IMR-90 (cell line): ENCODE measurements around the gene CLDN14. TPM values are rescaled to one million over a fixed set of nuclear protein-coding genes. Genes with fewer than 3 reads are reported as not detected.

Source experiments
- ATAC-seq: fragments of 200-7000 bp; cut with Tn5 transposase; 2 replicates; pipeline ENCODE4 v1.9.1; 2020; ENCODE audit warnings: low read depth, mild to moderate bottlenecking, moderate library complexity
- BruUV-seq: library from RNA; stranded (reverse); fragments of 400-500 nt; replicated peaks from 2 replicates; lab custom pipeline; 2021; lab: Mats Ljungman, UMichigan
- CTCF ChIA-PET: fragments of 300-600 bp; formaldehyde crosslinking; extraction: SDS; loops from one replicate; lab custom pipeline; 2021; ENCODE audit warnings: antibody characterized with exemption; lab: Yijun Ruan, JAX
- POLR2A ChIA-PET: fragments of 300-600 bp; sonication (Branson Sonifier 250); formaldehyde crosslinking; loops from one replicate; lab custom pipeline; 2022; ENCODE audit warnings: antibody characterized with exemption; ENCODE audit not compliant: unreplicated experiment; lab: Charles Lee
- DNase-seq: peaks from one replicate; pipeline ENCODE4 v3.0.0; 2013
- H2AFZ ChIP-seq: replicated peaks from 2 replicates; pipeline ENCODE3; 2013; ENCODE audit warnings: low read length, mild to moderate bottlenecking; ENCODE audit not compliant: poor library complexity
- H2AK5ac ChIP-seq: 2 replicates; pipeline ENCODE4 v1.6.1; 2013; ENCODE audit warnings: low read depth, low read length, inconsistent platforms
- H2AK9ac ChIP-seq: replicated peaks from 2 replicates; pipeline ENCODE3; 2013; ENCODE audit warnings: mild to moderate bottlenecking, low read depth, low read length, moderate library complexity; ENCODE audit not compliant: poor library complexity
- H2BK120ac ChIP-seq: 2 replicates; pipeline ENCODE4 v1.6.1; 2013; ENCODE audit warnings: low read depth, low read length, inconsistent platforms
- H2BK15ac ChIP-seq: 3 replicates; pipeline ENCODE4 v1.6.1; 2013; ENCODE audit warnings: low read depth, low read length, inconsistent platforms
- H2BK20ac ChIP-seq: 2 replicates; pipeline ENCODE4 v1.6.1; 2013; ENCODE audit warnings: low read depth, mild to moderate bottlenecking, inconsistent platforms, low read length, moderate library complexity
- H2BK5ac ChIP-seq: 2 replicates; pipeline ENCODE4 v1.6.1; 2013; ENCODE audit warnings: mild to moderate bottlenecking, low read depth, low read length, inconsistent platforms; ENCODE audit not compliant: poor library complexity, severe bottlenecking
- H3K14ac ChIP-seq: replicated peaks from 2 replicates; pipeline ENCODE4 v1.6.1; 2013; ENCODE audit warnings: low read depth, low read length, inconsistent platforms
- H3K18ac ChIP-seq: 2 replicates; pipeline ENCODE4 v1.6.1; 2013; ENCODE audit warnings: low read depth, low read length, control low read depth
- H3K23ac ChIP-seq: 2 replicates; pipeline ENCODE4 v1.6.1; 2013; ENCODE audit warnings: low read depth, low read length, inconsistent platforms
- H3K27ac ChIP-seq: 2 replicates; pipeline ENCODE4 v1.5.1; 2013; ENCODE audit warnings: mild to moderate bottlenecking, control low read depth, low read length; ENCODE audit not compliant: insufficient read depth
- H3K27me3 ChIP-seq: 2 replicates; pipeline ENCODE4 v1.6.1; 2013; ENCODE audit warnings: low read length; ENCODE audit not compliant: control insufficient read depth, insufficient read depth
- H3K36me3 ChIP-seq: 2 replicates; pipeline ENCODE4 v1.6.1; 2013; ENCODE audit warnings: low read length, mixed read lengths; ENCODE audit not compliant: control insufficient read depth, insufficient read depth
- H3K4ac ChIP-seq: 2 replicates; pipeline ENCODE4 v1.6.1; 2013; ENCODE audit warnings: low read depth, low read length, inconsistent platforms
- H3K4me1 ChIP-seq: 2 replicates; pipeline ENCODE4 v1.6.1; 2013; ENCODE audit warnings: low read length, mixed read lengths; ENCODE audit not compliant: control insufficient read depth, insufficient read depth
- H3K4me2 ChIP-seq: 2 replicates; pipeline ENCODE4 v1.6.1; 2013; ENCODE audit warnings: low read depth, mild to moderate bottlenecking, control low read depth, low read length, moderate library complexity
- H3K4me3 ChIP-seq: 2 replicates; pipeline ENCODE4 v1.5.1; 2013; ENCODE audit warnings: low read depth, mild to moderate bottlenecking, control low read depth, low read length, moderate library complexity; ENCODE audit not compliant: insufficient read depth
- H3K56ac ChIP-seq: 2 replicates; pipeline ENCODE4 v1.6.1; 2013; ENCODE audit warnings: low read length, inconsistent platforms; ENCODE audit not compliant: insufficient read depth; ENCODE audit errors: extremely low read depth
- H3K79me1 ChIP-seq, 2 experiments: 2 replicates each; pipeline ENCODE4 v1.6.1; 2013; ENCODE audit warnings: low read length in 2 of 2, inconsistent platforms in 1 of 2, low read depth in 1 of 2
- H3K9ac ChIP-seq: 2 replicates; pipeline ENCODE4 v1.6.1; 2013; ENCODE audit warnings: low read depth, low read length, control low read depth
- H3K9me1 ChIP-seq: 2 replicates; pipeline ENCODE4 v1.6.1; 2013; ENCODE audit warnings: low read length, inconsistent platforms; ENCODE audit not compliant: insufficient read depth
- H3K9me3 ChIP-seq: 2 replicates; pipeline ENCODE4 v1.6.1; 2013; ENCODE audit warnings: low read length; ENCODE audit not compliant: control insufficient read depth, insufficient read depth
- H4K20me1 ChIP-seq: 2 replicates; pipeline ENCODE4 v1.6.1; 2013; ENCODE audit warnings: low read length, inconsistent platforms; ENCODE audit not compliant: insufficient read depth
- H4K5ac ChIP-seq: 2 replicates; pipeline ENCODE4 v1.6.1; 2013; ENCODE audit warnings: mild to moderate bottlenecking, low read depth, low read length, control low read depth
- H4K8ac ChIP-seq, 2 experiments: 2 replicates each; pipeline ENCODE4 v1.6.1; 2013; ENCODE audit warnings: low read depth in 2 of 2, low read length in 2 of 2, control low read depth in 1 of 2, inconsistent platforms in 1 of 2
- H4K91ac ChIP-seq: 2 replicates; pipeline ENCODE4 v1.6.1; 2013; ENCODE audit warnings: low read depth, low read length, inconsistent platforms; ENCODE audit not compliant: insufficient read depth
- BHLHE40 ChIP-seq: fragments of 150-350 bp; IDR thresholded peaks from 2 replicates; pipeline ENCODE4 v1.6.1; 2016; ENCODE audit warnings: mild to moderate bottlenecking, low read depth, low read length
- CHD1 ChIP-seq: IDR thresholded peaks from 2 replicates; pipeline ENCODE4 v1.6.1; 2012; ENCODE audit warnings: low read depth, low read length, improper control_type of control experiment
- CTCF ChIP-seq: conservative IDR thresholded peaks from 2 replicates; pipeline ENCODE4 v1.5.1; 2012; ENCODE audit warnings: mild to moderate bottlenecking, low read depth, low read length, improper control_type of control experiment
- MAZ ChIP-seq: IDR thresholded peaks from 2 replicates; pipeline ENCODE4 v1.6.1; 2012; ENCODE audit warnings: low read depth, mild to moderate bottlenecking, low read length, improper control_type of control experiment, moderate library complexity, borderline replicate concordance
- POLR2A ChIP-seq: IDR thresholded peaks from 2 replicates; pipeline ENCODE4 v1.6.1; 2012; ENCODE audit warnings: mild to moderate bottlenecking, low read depth, low read length
- RAD21 ChIP-seq: IDR thresholded peaks from 2 replicates; pipeline ENCODE4 v1.6.1; 2012; ENCODE audit warnings: low read length, improper control_type of control experiment
- RCOR1 ChIP-seq: IDR thresholded peaks from 2 replicates; pipeline ENCODE4 v1.6.1; 2012; ENCODE audit warnings: mild to moderate bottlenecking, low read length, improper control_type of control experiment; ENCODE audit not compliant: insufficient replicate concordance
- RFX5 ChIP-seq: IDR thresholded peaks from 2 replicates; pipeline ENCODE4 v1.8.0; 2012; ENCODE audit warnings: low read depth, mild to moderate bottlenecking, low read length, moderate library complexity
- SMC3 ChIP-seq: fragments of 150-350 bp; IDR thresholded peaks from 2 replicates; pipeline ENCODE4 v1.6.1; 2016; ENCODE audit warnings: low read depth, mild to moderate bottlenecking, antibody characterized with exemption, low read length, moderate library complexity
- USF2 ChIP-seq: fragments of 150-350 bp; IDR thresholded peaks from 2 replicates; pipeline ENCODE4 v1.6.1; 2017; ENCODE audit warnings: mild to moderate bottlenecking, antibody characterized with exemption, low read length, low read depth
- WGBS, 2 experiments: methylation state at CpG; one replicate each; pipeline versions ENCODE4 v1.1.5 to v1.1.7; 2013; ENCODE audit warnings: missing lambda C conversion rate in 2 of 2; ENCODE audit not compliant: insufficient read length in 1 of 2; ENCODE audit errors: extremely low coverage in 2 of 2; 5-methylcytosine and 5-hydroxymethylcytosine counted together
- dilution Hi-C: fragments of 300-500 bp; cut with HindIII; formaldehyde crosslinking; loops from one replicate; pipeline ENCODE4 v1.14.3; 2018; ENCODE audit warnings: low sequenced_read_pairs; ENCODE audit not compliant: unreplicated experiment
- in situ Hi-C: fragments of 300-500 bp; cut with MboI; formaldehyde crosslinking; loops from 3 replicates; pipeline ENCODE4 v1.14.3; 2019; ENCODE audit warnings: low sequenced_read_pairs, inconsistent platforms, mixed read lengths
- intact Hi-C: fragments of 100-400 bp; cut with micrococcal nuclease; formaldehyde crosslinking; loops from 2 replicates; pipeline ENCODE4 v1.10.0; 2022
- polyA plus RNA-seq, 3 experiments: library from polyadenylated mRNA; depleted of rRNA; stranded (reverse); fragments of >200 nt; gene quantifications; 2 replicates each; pipeline ENCODE4 v1.2.3, GENCODE V29; 2012; ENCODE audit warnings: low replicate concordance in 1 of 3
- total RNA-seq: library from RNA; depleted of rRNA; stranded (reverse); fragments of >200 nt; gene quantifications from 2 replicates; pipeline ENCODE4 v1.2.3, GENCODE V29; 2012
- TF ChIP-seq, protein P1 (sequence below): fragments of 150-350 bp; IDR thresholded peaks from 2 replicates; pipeline ENCODE4 v1.6.1; 2016; ENCODE audit warnings: low read depth, mild to moderate bottlenecking, low read length, moderate library complexity, borderline replicate concordance

The CLDN14 gene
- total and polyA plus RNA-seq, 2 of the 4 experiments (the other 2 are of a cell fraction) = not detected

DNA sequence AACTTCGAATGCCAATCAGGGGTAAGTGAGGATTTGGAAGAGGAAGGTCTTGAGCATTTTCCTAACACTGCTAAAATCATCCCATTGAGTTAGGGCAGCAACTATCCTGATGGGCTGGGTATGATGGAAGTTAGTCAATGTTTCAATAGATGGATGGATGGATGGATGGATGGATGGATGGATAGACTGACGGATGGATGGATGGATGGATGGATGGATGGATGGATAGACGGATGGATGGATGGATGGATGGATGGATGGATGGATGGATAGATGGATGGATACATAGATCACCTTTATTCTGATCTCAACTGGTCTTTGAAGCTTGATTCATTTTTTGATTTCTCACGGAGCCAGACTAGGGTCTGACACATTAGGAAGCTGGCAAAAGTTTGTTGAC, 2.3 kb upstream of the CLDN14 start:
- dilution Hi-C loops (no loop called here), in situ Hi-C loops (no loop called here), intact Hi-C loops (no loop called here)
- no peak overlapping the region for H4K5ac ChIP-seq
- H2AFZ ChIP-seq = no peak overlapping the region
- no peak overlapping the region for H2AK5ac ChIP-seq
- BruUV-seq = no TSS peak
- no peak overlapping the region for H3K4me2 ChIP-seq
- peaks cover 18% of the 10 kb centered on the region for H3K4me1 ChIP-seq
- no peaks in the 10 kb centered on the region for H3K9me3 ChIP-seq
- H3K36me3 ChIP-seq = no peaks in the 10 kb centered on the region
- no peak overlapping the region for H3K56ac ChIP-seq
- H3K14ac ChIP-seq = no peak overlapping the region
- no peak overlapping the region for H2BK120ac ChIP-seq
- no peaks in the 10 kb centered on the region for H4K20me1 ChIP-seq
- no peak overlapping the region for H2AK9ac ChIP-seq
- no peak overlapping the region for H3K18ac ChIP-seq
- no peak overlapping the region for H2BK20ac ChIP-seq
- H3K4ac ChIP-seq = no peak overlapping the region
- no peaks in the 10 kb centered on the region for H3K79me1 ChIP-seq
- ChIA-PET POLR2A (no interaction called here), CTCF (no interaction called here)
- H3K4me3 ChIP-seq = no peak overlapping the region
- H4K91ac ChIP-seq = no peak overlapping the region
- H4K8ac ChIP-seq = no peak overlapping the region
- no peak for DNase-seq
- no peaks in the 10 kb centered on the region; the same call in 1 of the 2 replicates for H3K27me3 ChIP-seq
- peaks cover 9% of the 10 kb centered on the region; the same call in 1 of the 2 replicates for H3K9me1 ChIP-seq
- H3K9ac ChIP-seq = no peak overlapping the region
- no peak overlapping the region for H2BK5ac ChIP-seq
- no peak for TF ChIP-seq CTCF
- no peak for TF ChIP-seq USF2
- no peak for TF ChIP-seq RFX5
- TF ChIP-seq POLR2A = no peak
- no peak for TF ChIP-seq CHD1
- TF ChIP-seq BHLHE40 = no peak
- no peak for TF ChIP-seq RAD21
- TF ChIP-seq MAZ = no peak
- TF ChIP-seq, protein P1, sequence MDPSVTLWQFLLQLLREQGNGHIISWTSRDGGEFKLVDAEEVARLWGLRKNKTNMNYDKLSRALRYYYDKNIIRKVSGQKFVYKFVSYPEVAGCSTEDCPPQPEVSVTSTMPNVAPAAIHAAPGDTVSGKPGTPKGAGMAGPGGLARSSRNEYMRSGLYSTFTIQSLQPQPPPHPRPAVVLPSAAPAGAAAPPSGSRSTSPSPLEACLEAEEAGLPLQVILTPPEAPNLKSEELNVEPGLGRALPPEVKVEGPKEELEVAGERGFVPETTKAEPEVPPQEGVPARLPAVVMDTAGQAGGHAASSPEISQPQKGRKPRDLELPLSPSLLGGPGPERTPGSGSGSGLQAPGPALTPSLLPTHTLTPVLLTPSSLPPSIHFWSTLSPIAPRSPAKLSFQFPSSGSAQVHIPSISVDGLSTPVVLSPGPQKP = no peak
- no peak for TF ChIP-seq RCOR1
- TF ChIP-seq SMC3 = no peak
- H3K27ac ChIP-seq = no peak overlapping the region
- no peak for ATAC-seq
- WGBS, 2 experiments = 100% methylated on average over 1 of the region's 4 CpGs; no CpG with 5 or more reads in 1 of the 2 experiments
- no peak overlapping the region for H2BK15ac ChIP-seq
- H3K23ac ChIP-seq = no peak overlapping the region
